Activated gamma-delta T cell treated with Interleukin-2 at 50 U/mL for 16 hours (primary cell): ENCODE results near the gene ELL.
"Not testable (repeated sequence)": the region's sequence is repeated elsewhere in the genome, so short reads cannot be mapped to it uniquely, and the experiment has no call there.

Experiments used
- DNase-seq: peaks from one replicate; pipeline ENCODE4 v3.0.0-alpha.2; 2020

The ELL gene

GRCh38 chr19:18529782-18530181, 7.9 kb upstream of the ELL start:
- DNase-seq: no peak

DNA sequence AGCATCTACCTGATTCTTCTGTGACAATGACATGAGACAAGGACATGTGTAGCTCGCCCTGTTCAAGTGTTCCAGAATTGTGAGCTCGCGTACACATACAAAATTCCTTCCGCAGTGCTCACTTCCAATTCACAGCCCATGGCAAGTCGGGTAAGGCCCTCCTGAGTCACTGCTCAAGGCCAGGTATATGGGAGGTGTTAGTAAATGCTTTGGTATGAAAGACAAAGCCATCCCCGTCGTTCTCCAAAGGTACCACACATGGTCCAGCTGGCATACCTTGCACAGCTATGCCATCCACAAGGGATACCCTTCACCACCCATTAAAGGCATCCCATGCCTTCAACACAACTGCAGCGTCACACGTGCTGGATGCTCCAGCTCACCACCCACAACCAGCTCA, 4.4 kb upstream of the ELL start:
- no peak for DNase-seq

GRCh38 chr19:18523841-18524240, 2.0 kb upstream of the ELL start:
- no peak for DNase-seq

GRCh38 chr19:18522862-18523440, 1.1 kb upstream of the ELL start:
- DNase-seq: not testable (repeated sequence)

- peak; percentile 100 for DNase-seq
Measured at GRCh38 chr19:18522124-18522861, 423 bp upstream of the ELL start.

- no peak for DNase-seq
Measured at GRCh38 chr19:18520848-18521691, 800 bp downstream of the ELL start.

DNA sequence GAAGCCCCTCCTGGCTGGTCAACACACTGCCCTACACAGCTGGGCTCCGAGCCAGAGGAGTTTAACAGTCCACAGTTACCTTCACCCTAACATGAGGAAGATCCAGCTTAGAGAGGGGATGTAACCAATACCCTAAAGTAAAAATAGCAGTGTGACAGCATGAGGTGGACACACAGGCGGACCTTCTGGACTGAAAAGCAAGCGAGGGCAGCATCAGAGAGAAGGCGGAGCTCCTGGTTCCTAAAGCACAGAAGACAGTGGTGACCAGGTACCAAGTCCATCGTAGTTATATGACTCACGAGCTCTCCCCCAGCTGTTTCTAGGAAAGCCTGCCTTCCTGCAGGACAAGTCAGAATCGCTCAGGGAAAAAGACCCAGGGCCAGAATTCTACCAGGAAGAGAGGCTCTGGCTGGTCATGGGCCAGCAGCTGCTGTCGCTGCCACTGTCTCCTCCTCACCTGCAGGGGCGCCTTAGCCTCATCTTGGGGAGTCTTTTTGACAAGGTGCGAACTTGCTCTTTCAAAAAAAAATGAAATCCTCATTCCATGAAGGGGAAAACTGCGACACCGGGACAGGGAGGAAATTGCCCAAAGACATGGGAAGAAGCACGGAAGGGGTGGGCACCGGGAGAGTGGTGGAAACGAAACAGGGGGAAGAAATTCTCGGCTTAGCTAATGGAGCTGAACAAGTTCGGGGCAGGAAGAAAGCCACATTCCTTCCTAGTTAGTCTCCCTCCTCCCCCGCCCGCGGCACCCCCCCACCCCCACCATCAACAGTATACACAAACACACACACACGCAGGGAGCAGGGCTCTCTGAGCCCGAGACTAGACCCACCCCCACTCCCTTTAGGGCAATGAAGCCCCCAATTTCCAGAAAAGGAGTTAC, 1.7 kb downstream of the ELL start:
- DNase-seq: peak; percentile 57

DNA sequence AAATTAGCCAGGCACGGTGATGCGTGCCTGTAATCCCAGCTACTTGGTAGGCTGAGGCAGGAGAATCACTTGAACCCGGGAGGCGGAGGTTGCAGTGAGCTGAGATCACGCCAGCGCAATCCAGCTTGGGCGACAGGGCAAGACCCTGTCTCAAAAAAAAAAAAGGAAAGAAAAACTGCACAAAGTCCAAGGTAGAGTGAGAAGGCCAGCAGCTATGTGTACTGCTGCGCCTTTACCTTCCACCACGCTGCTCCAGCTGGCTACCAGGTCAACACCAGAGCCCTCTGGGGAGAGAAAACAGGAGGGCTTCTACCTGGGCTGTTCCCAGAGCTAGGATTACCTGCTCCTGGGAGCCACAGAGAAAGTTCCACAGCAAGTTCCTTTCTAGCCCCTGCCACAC, 3.2 kb downstream of the ELL start:
- no peak for DNase-seq

GRCh38 chr19:18517606-18518005, 4.3 kb downstream of the ELL start:
- DNase-seq: no peak

DNA sequence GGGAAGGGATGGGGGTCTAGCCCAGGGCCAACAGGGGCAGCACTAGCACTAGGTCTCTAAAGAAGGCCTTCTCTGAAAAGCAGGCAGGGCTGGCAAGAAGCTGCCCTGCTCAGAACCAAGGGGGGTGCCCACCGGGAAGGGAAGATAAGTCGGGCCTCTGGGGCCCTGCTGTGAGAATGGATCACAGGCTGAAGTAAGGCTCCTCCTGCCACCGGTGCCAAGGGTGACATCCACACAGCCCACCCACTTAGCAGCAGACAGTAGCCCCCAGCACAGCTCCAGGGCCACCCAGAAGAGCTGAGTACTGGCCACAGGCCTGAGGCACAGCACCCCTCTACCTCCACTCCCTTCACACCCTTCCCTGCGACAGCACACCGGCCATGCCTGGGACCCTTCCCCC, 5.9 kb downstream of the ELL start:
- DNase-seq: no peak

- DNase-seq: peak; percentile 41
Measured at GRCh38 chr19:18514800-18515682, 6.8 kb downstream of the ELL start.

GRCh38 chr19:18513868-18514267, 8.0 kb downstream of the ELL start:
- no peak for DNase-seq

- no peak for DNase-seq
Measured at GRCh38 chr19:18510216-18510615, 11.7 kb downstream of the ELL start.

GRCh38 chr19:18508585-18508984, 13.3 kb downstream of the ELL start:
- DNase-seq: no peak

DNA sequence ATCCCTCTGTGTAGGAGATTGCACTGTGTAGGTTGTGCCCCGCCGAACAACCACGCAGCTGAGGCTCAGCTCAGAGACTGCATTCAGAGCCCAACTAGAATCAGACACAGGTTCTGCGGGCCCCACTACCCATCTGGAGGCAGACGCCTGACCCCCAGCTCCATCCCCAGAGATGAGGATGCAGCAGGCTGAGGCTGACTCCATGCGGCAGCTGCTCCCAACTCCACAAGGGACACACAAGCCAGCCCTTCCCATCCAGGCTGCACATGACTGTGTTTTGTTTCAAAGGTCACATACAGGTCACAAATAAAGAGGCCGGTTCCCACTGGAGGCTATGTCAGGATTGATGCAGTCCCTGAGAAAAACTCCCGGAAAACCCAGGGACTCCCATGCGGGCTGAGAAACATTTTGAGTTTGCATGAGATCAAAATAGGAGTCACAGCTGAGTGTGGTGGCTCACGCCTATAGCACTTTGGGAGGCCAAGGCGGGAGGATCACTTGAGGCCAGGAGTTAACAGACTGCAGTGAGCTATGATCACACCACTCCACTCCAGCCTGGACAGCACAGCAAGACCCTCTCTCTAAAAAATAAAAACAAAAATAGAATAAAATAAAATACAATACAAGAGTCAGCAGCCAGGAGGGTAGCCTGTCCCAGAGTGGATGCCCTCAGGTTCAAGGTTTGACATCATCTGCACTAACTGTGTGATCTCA, 14.0 kb downstream of the ELL start:
- DNase-seq: no peak

DNA sequence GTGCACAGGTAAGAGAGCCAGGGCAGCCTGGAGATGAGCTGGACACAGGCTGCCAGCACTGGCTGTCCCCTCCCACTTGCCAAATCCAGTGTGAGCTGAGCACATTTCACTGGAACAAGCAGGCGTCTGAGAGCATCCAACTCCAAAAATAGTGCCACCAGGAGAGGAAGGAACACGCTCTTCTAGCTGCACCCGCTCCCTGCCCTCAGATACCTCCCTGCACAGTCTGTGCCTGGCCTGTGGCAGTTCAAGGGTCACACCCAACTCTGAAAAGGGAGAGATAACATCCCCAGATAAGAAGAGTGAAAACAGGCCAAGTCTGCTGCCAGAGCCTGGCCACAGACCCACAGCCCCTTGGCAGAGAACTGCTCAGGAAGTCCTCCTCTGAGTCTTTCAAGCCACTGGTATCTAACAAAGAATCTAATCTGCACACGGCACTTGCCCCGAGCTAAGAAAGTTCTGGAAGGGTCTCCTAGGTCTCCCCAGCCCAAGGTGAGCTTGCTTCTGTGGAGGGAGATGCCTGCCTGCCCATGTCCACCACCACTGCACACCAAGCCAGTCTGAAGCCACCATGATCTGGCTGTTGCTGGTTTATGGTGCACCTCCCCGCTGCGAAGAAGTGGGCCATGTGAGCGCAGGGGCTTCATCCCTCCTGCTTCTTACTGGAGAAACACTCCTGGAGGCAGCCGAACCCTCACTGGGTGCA, 14.7 kb downstream of the ELL start:
- peak; percentile 44 for DNase-seq

- DNase-seq: no peak
Measured at GRCh38 chr19:18506101-18506930, 15.6 kb downstream of the ELL start.

GRCh38 chr19:18504886-18505610, 16.8 kb downstream of the ELL start:
- no peak for DNase-seq
